Measurements from ENCODE around the gene CCDC9B.

The CCDC9B gene

DNA sequence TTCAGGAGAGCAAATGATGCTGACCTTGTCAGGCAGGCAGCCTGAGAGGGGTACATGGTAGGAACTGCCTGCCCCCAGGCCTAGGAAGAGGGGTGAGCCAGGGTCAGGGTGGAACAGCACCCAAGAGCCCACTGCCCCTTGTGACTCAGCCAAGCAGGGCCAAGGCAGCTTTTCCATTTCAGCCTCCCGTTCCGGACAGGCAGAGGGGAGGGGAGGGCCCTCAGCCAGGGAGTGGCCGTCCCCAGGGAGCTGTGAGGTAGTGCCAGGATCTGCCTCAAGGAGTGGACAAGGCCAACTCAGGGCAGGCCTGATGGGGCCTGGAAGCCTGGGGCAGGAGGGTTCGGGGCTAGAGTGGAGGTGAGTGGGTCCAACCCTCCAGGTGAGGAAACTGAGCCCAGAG lies 52.8 kb downstream of the CCDC9B start:
- H3K4me3 ChIP-seq (ENCODE audit: low read depth, low read length): no peak overlapping the region
- TF ChIP-seq, protein P1, sequence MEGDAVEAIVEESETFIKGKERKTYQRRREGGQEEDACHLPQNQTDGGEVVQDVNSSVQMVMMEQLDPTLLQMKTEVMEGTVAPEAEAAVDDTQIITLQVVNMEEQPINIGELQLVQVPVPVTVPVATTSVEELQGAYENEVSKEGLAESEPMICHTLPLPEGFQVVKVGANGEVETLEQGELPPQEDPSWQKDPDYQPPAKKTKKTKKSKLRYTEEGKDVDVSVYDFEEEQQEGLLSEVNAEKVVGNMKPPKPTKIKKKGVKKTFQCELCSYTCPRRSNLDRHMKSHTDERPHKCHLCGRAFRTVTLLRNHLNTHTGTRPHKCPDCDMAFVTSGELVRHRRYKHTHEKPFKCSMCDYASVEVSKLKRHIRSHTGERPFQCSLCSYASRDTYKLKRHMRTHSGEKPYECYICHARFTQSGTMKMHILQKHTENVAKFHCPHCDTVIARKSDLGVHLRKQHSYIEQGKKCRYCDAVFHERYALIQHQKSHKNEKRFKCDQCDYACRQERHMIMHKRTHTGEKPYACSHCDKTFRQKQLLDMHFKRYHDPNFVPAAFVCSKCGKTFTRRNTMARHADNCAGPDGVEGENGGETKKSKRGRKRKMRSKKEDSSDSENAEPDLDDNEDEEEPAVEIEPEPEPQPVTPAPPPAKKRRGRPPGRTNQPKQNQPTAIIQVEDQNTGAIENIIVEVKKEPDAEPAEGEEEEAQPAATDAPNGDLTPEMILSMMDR (IDR thresholded peaks at IDR 0.05; ENCODE audit: low read depth, low read length): no peak

DNA sequence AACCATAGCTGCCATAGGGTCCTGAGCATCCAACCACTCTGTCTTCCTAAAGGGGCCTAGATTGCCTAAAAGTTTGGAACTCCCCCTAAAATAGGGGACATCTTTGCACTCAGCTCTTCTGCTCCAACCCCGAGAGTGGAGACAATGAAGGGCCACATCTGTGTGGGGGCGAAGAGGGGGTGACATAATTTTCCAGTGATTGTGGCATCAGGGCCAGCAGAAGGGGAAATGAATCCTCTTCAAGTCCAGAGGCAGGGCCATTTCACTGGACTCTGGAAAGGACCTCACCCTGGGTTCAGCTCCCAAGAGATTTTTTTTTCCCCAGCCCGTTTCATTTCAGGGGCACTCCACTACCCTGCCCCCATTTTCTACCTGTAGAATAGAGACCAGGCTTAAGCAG lies 53.2 kb downstream of the CCDC9B start:
- no peak overlapping the region for H3K4me3 ChIP-seq (ENCODE audit: low read depth, low read length)
- TF ChIP-seq, protein P1 (IDR thresholded peaks at IDR 0.05; ENCODE audit: low read depth, low read length): no peak

DNA sequence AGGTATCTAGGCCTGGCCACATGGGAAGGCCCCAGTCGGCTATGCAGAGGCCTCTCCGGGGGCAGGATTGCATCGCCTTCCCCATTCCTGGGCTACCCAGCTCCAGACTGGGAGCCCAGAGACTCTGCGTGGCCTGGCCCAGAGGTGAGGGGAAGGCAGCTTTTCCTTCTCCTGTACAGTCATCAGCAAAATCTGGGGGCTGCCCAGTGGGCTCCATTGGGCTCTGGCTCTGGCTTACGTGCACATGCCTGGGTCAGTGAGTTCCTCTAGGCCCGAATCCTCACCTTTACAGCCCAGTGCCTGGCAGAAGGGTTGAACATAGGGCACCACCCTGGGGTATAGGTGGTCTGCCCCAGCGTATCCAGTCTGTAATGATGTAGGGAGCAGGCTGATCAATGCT lies 53.9 kb downstream of the CCDC9B start:
- H3K4me3 ChIP-seq (ENCODE audit: low read depth, low read length): no peak overlapping the region
- TF ChIP-seq, protein P1 (IDR thresholded peaks at IDR 0.05; ENCODE audit: low read depth, low read length): no peak

DNA sequence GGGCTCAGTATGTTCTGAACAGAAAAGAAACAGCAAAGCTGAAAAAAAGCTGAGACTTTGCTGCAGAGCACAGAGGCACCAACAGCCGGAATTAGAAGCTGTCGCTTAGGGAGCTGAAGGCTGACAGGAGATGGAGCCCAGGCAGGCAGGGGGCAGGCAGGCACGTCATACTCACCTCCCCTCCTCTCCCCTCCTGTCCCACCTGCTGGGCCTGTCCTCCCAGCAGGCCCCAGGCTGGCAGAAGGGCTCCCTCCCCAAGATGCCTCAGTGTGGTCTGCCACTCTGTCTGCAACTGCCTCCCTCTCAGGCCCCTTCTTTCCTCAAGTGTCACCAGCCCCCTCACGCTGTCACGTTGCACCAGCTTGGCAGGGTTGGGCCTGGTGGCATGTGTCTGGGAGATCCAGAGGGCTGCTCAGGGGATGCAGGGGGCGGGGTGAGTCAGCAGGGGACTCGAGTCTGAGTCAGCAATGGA lies 54.6 kb downstream of the CCDC9B start:
- TF ChIP-seq, protein P1 (IDR thresholded peaks at IDR 0.05; ENCODE audit: low read depth, low read length): no peak
- H3K4me3 ChIP-seq (ENCODE audit: low read depth, low read length): no peak overlapping the region

DNA sequence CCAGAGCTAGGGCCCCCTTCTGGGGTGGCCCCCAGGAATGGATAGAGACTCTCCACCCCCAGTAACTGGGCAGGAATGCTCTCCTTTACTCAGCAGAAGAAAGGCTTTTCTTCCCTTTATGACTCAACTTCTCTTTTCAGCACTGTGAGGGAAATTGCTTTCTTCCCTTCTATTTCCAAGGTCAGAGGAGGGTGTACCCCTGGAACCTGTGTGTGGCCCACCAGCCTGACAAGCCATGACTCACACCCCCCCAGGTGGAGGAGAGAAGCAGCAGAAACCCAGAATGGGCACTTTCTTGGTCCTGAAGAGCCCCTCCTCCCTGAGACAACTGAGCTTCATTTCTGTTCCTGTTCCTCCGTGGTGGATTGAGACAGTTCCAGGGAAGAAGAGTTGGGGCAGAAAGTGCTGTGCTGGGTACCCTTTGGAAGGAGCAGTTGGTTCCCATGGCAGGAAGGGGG lies 55.2 kb downstream of the CCDC9B start:
- TF ChIP-seq, protein P1 (IDR thresholded peaks at IDR 0.05; ENCODE audit: low read depth, low read length): no peak
- no peak overlapping the region for H3K4me3 ChIP-seq (ENCODE audit: low read depth, low read length)

DNA sequence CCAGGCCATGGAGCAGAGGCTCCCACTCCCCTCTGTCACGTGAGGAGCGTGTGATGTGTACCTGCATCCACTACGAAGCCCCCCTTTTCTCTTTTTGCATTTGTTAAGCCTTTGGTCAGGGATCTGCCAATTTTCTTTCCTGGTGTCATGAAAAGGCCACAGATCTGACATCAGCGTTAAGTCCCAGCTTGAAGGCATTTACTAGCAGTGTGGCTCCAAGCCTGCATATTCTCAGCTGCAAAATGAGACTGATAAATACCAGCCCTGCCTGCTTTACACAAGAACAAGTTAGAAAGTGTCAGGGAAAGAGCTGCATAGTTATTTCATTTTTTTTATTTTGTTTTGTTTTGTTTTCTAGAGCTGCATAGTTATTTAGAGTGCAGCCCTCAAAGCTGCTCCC lies 55.6 kb downstream of the CCDC9B start:
- H3K4me3 ChIP-seq (ENCODE audit: low read depth, low read length): no peak overlapping the region
- TF ChIP-seq, protein P1 (IDR thresholded peaks at IDR 0.05; ENCODE audit: low read depth, low read length): no peak

DNA sequence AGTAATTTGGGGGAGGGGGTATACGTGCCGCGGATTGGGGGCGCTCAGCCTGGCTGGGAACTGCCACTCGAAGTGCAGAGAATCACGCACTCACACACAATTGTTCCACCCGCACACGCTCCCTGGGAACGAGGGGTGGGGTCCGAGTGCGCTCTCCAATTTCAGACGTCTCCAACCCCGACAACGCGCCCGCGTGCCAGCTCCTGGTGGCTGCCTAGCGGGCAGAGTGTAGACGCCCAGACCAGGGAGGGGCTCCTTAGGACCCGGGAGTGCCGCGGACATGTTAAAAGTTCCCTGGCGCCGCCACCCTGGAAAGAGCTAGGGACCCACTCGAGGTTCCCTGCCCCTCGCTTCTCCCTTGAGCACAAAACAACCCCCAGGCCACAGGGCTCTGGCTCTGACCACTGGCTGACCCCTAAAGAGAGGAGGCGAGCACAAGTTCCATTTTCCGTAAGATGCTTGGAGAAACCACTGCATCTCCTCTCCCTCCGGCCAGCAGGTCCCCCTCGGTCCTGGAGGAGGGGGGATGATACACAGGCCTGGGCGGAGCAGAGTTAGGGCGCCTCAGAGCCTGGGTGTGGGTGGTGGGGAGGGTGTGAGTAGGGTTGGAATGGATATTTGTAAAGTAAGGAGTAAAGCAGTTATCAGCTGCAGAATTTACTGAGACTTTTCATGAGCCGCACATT lies 57.0 kb downstream of the CCDC9B start:
- TF ChIP-seq, protein P1 (IDR thresholded peaks at IDR 0.05; ENCODE audit: low read depth, low read length): no peak
- no peak overlapping the region for H3K4me3 ChIP-seq (ENCODE audit: low read depth, low read length)
